Caco-2 (cell line): ENCODE results near the gene ZFAND2B. TPM values are rescaled to one million over a fixed set of nuclear protein-coding genes. Genes with fewer than 3 reads are reported as not detected.
A peak's percentile ranks its signal among the peaks of the same experiment; 100 is the strongest.

Experiments
- BruUV-seq: library from RNA; stranded (reverse); fragments of 400-500 nt; replicated peaks from 2 replicates; lab custom pipeline; 2021; lab: Mats Ljungman, UMichigan
- CTCF ChIA-PET: fragments of 300-600 bp; sonication (Branson Sonifier 250); formaldehyde crosslinking; loops from one replicate; lab custom pipeline; 2022; ENCODE audit warnings: antibody characterized with exemption; lab: Charles Lee
- POLR2A ChIA-PET: fragments of 300-600 bp; sonication (Branson Sonifier 250); formaldehyde crosslinking; loops from one replicate; lab custom pipeline; 2022; ENCODE audit warnings: antibody characterized with exemption; lab: Charles Lee
- DNase-seq, 2 experiments: peaks; one replicate each; pipeline versions ENCODE4 v3.0.0 to v3.0.0-alpha.2; 2020 to 2022
- H3K27me3 ChIP-seq: replicated peaks from 2 replicates; pipeline ENCODE4 v1.6.0; 2011; ENCODE audit warnings: low read length; ENCODE audit not compliant: control insufficient read depth, insufficient read depth
- H3K36me3 ChIP-seq: 2 replicates; pipeline ENCODE4 v1.5.1; 2011; ENCODE audit warnings: low read length; ENCODE audit not compliant: control insufficient read depth, insufficient read depth
- H3K4me1 ChIP-seq: fragments of 250-450 bp; sonication (Bioruptor Pico); 2 replicates; pipeline ENCODE4 v1.5.1; 2020; ENCODE audit warnings: mild to moderate bottlenecking
- H3K4me3 ChIP-seq: 2 replicates; pipeline ENCODE4 v1.5.1; 2011; ENCODE audit warnings: low read depth, mild to moderate bottlenecking, control low read depth, low read length
- H3K9me3 ChIP-seq: fragments of 250-450 bp; sonication (Bioruptor Pico); 2 replicates; pipeline ENCODE4 v1.5.1; 2020; ENCODE audit warnings: mild to moderate bottlenecking, moderate library complexity
- H3K27ac Mint-ChIP-seq: one replicate; pipeline ENCODE4 v1.8.0; 2022; ENCODE audit warnings: mixed read lengths; ENCODE audit not compliant: unreplicated experiment
- H3K27me3 Mint-ChIP-seq: one replicate; pipeline ENCODE4 v1.8.0; 2022; ENCODE audit warnings: mixed read lengths; ENCODE audit not compliant: insufficient read depth, unreplicated experiment
- H3K36me3 Mint-ChIP-seq: one replicate; pipeline ENCODE4 v1.8.0; 2022; ENCODE audit warnings: mild to moderate bottlenecking, mixed read lengths; ENCODE audit not compliant: insufficient read depth, unreplicated experiment
- H3K4me1 Mint-ChIP-seq: one replicate; pipeline ENCODE4 v1.8.0; 2022; ENCODE audit warnings: low read depth, mixed read lengths; ENCODE audit not compliant: unreplicated experiment
- H3K4me3 Mint-ChIP-seq: one replicate; pipeline ENCODE4 v1.8.0; 2022; ENCODE audit warnings: mild to moderate bottlenecking, moderate library complexity, mixed read lengths; ENCODE audit not compliant: unreplicated experiment
- H3K9me3 Mint-ChIP-seq: one replicate; pipeline ENCODE4 v1.8.0; 2022; ENCODE audit warnings: mixed read lengths; ENCODE audit not compliant: unreplicated experiment
- intact Hi-C: fragments of 100-400 bp; cut with micrococcal nuclease; formaldehyde crosslinking; loops from one replicate; pipeline ENCODE4 v1.10.0; 2022; ENCODE audit not compliant: unreplicated experiment
- total RNA-seq: library from RNA; stranded (reverse); gene quantifications from 2 replicates; pipeline ENCODE4 v1.2.3, GENCODE V29; 2022
- TF ChIP-seq, protein P1 (sequence below), 2 experiments: fragments of 200-600 bp in 1 of 2; IDR thresholded peaks; 1 replicate in 1 of 2; 2 replicates in 1 of 2; pipeline versions ENCODE4 v1.5.1 to v1.8.0; 2011 to 2022; ENCODE audit warnings: antibody characterized with exemption in 1 of 2, control low read depth in 1 of 2, inconsistent platforms in 1 of 2, low read depth in 1 of 2, low read length in 1 of 2, mild to moderate bottlenecking in 1 of 2, moderate library complexity in 1 of 2; ENCODE audit not compliant: insufficient read depth in 1 of 2, severe bottlenecking in 1 of 2, unreplicated experiment in 1 of 2

The ZFAND2B gene
- total RNA-seq, 1 experiment from 2014 or later = 41.8 TPM

DNA sequence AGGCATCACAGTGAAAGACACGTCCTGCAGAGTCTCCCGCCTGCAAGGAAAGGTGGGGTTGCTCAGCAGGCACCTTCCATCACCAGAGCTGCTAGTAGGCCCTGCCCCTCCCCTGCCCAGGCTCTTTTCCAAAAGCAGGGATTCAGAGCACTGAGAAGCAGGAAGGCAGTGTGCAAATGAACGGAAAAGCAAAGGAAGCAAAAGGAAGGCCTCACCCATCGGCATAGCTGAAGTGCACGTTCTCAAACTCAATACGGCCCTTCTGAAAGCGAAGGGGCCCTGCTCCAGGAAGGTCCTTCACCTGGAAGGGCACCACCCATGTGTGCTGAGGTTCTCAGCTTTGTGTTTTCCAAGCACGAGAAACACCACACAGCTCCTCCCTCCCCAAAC lies 6.4 kb downstream of the ZFAND2B start:
- CTCF ChIA-PET = no interaction called here
- peaks cover 21% of the 10 kb centered on the region for H3K36me3 ChIP-seq

DNA sequence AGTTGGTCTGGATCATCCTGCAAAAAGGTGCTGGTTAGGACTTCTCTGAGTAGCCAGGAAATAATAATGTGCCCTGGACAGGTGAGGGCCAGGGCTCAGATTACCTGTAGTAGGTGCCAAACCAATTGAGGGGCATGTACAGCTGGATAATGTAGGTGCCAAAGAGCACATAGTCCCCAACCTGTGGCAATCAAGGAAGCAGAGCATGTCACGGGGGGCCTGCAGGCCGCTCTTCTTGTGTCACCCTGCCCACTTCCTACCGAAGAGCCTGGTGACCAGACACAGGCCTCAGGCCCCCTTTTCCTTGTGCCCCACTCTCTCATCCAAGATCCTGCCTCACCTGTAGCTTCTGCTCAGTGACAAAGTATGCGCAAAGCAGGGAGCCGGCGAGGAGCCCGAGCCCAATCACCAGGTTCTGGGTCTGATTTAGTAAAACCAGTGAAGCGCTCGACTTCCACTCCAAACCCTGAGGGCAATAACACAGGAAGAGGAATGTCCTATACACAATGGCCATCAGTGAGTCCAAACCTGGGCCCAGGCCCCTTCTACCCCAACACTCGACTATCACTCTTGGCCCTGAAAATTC lies 7.0 kb downstream of the ZFAND2B start:
- Mint-ChIP-seq H3K4me1 (no peaks in the 10 kb centered on the region), H3K4me3 (no peak overlapping the region), H3K36me3 (peaks cover 65% of the 10 kb centered on the region), H3K27ac (no peak overlapping the region), H3K27me3 (no peaks in the 10 kb centered on the region), H3K9me3 (no peaks in the 10 kb centered on the region)
- peak in 1 of 2 experiments; percentile 24 for DNase-seq
- Histone ChIP-seq H3K9me3 (no peaks in the 10 kb centered on the region), H3K36me3 (peaks cover 18% of the 10 kb centered on the region), H3K27me3 (no peaks in the 10 kb centered on the region), H3K4me1 (peaks cover 14% of the 10 kb centered on the region), H3K4me3 (no peak overlapping the region)
- TF ChIP-seq, protein P1, sequence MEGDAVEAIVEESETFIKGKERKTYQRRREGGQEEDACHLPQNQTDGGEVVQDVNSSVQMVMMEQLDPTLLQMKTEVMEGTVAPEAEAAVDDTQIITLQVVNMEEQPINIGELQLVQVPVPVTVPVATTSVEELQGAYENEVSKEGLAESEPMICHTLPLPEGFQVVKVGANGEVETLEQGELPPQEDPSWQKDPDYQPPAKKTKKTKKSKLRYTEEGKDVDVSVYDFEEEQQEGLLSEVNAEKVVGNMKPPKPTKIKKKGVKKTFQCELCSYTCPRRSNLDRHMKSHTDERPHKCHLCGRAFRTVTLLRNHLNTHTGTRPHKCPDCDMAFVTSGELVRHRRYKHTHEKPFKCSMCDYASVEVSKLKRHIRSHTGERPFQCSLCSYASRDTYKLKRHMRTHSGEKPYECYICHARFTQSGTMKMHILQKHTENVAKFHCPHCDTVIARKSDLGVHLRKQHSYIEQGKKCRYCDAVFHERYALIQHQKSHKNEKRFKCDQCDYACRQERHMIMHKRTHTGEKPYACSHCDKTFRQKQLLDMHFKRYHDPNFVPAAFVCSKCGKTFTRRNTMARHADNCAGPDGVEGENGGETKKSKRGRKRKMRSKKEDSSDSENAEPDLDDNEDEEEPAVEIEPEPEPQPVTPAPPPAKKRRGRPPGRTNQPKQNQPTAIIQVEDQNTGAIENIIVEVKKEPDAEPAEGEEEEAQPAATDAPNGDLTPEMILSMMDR (IDR thresholded peaks at IDR 0.05; ENCODE audit: insufficient read depth in 1 of 2, low read depth in 1 of 2, low read length in 1 of 2, severe bottlenecking in 1 of 2, unreplicated experiment in 1 of 2) = no peak
- no TSS peak for BruUV-seq
- CTCF ChIA-PET = no interaction called here
- intact Hi-C loops = no loop called here
- POLR2A ChIA-PET = no interaction called here

More for the DNA sequence above, 6.4 kb downstream of the ZFAND2B start:
- no peaks in the 10 kb centered on the region for H3K9me3 ChIP-seq
- H3K27me3 Mint-ChIP-seq = no peaks in the 10 kb centered on the region
- no peaks in the 10 kb centered on the region for H3K9me3 Mint-ChIP-seq
- intact Hi-C loops = no loop called here
- TF ChIP-seq, protein P1 (IDR thresholded peaks at IDR 0.05; ENCODE audit: insufficient read depth in 1 of 2, low read depth in 1 of 2, low read length in 1 of 2, severe bottlenecking in 1 of 2, unreplicated experiment in 1 of 2) = no peak
- H3K36me3 Mint-ChIP-seq = peaks cover 65% of the 10 kb centered on the region
- peaks cover 5% of the 10 kb centered on the region for H3K4me1 Mint-ChIP-seq
- H3K27me3 ChIP-seq = no peaks in the 10 kb centered on the region
- no peak overlapping the region for H3K4me3 ChIP-seq
- H3K4me1 ChIP-seq = peaks cover 14% of the 10 kb centered on the region
- peak in 1 of 2 experiments; percentile 31 for DNase-seq
- BruUV-seq = no TSS peak
- POLR2A ChIA-PET = no interaction called here
- no peak overlapping the region for H3K4me3 Mint-ChIP-seq
- no peak overlapping the region for H3K27ac Mint-ChIP-seq

DNA sequence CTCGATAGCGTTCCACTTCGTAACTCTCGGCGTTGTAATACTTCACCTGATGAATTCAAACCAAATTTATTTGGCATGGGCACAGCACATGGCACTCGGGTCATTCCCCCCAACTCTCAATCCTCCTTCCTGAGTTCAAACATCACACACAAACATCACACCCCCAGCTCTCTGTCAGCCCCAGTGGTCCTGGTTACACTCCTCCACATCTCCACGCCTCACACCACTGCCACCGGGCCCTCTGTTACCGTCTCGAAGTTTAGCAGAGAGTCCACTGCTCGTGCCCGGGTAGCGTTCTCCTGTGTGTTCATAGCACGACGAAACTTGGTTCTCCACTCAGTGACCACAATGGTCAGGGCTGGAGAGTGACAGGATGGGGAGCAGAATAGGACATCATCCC lies 7.6 kb downstream of the ZFAND2B start:
- no TSS peak for BruUV-seq
- Histone ChIP-seq H3K9me3 (no peaks in the 10 kb centered on the region), H3K36me3 (peaks cover 15% of the 10 kb centered on the region), H3K4me1 (peaks cover 15% of the 10 kb centered on the region), H3K27me3 (no peaks in the 10 kb centered on the region), H3K4me3 (no peak overlapping the region)
- H3K9me3 Mint-ChIP-seq = no peaks in the 10 kb centered on the region
- CTCF ChIA-PET = no interaction called here
- no peak overlapping the region for H3K27ac Mint-ChIP-seq
- intact Hi-C loops = no loop called here
- DNase-seq = peak in 1 of 2 experiments; percentile 10
- H3K27me3 Mint-ChIP-seq = no peaks in the 10 kb centered on the region
- TF ChIP-seq, protein P1 (IDR thresholded peaks at IDR 0.05; ENCODE audit: insufficient read depth in 1 of 2, low read depth in 1 of 2, low read length in 1 of 2, severe bottlenecking in 1 of 2, unreplicated experiment in 1 of 2) = no peak
- no peaks in the 10 kb centered on the region for H3K4me1 Mint-ChIP-seq
- H3K4me3 Mint-ChIP-seq = no peak overlapping the region
- POLR2A ChIA-PET = no interaction called here
- peaks cover 61% of the 10 kb centered on the region for H3K36me3 Mint-ChIP-seq
